HEK293 (cell line): ENCODE data around the gene MYO1D.

Experiments used
- CTCF ChIA-PET: fragments of 350-600 bp; formaldehyde crosslinking; extraction: SDS; loops from one replicate; lab custom pipeline; 2021; ENCODE audit warnings: antibody characterized with exemption; lab: Yijun Ruan, JAX
- POLR2A ChIA-PET: fragments of 300-600 bp; formaldehyde crosslinking; extraction: SDS; loops from one replicate; lab custom pipeline; 2020; ENCODE audit warnings: antibody characterized with exemption, inconsistent platforms; lab: Yijun Ruan, JAX
- H3K27ac ChIP-seq: fragments of 200-500 bp; sonication (Bioruptor generic); 2 replicates; pipeline ENCODE4 v1.5.1; 2014; ENCODE audit warnings: low read depth, low read length, control low read depth, inconsistent platforms; ENCODE audit errors: extremely low read depth
- H3K36me3 ChIP-seq, 2 experiments: fragments of 200-500 bp in 1 of 2; sonication (Bioruptor generic) in 1 of 2; 1 replicate in 1 of 2; 2 replicates in 1 of 2; pipeline ENCODE4 v1.5.1; 2014 to 2017; ENCODE audit warnings: inconsistent platforms in 2 of 2, low read length in 2 of 2; ENCODE audit not compliant: control insufficient read depth in 2 of 2, insufficient read depth in 1 of 2
- H3K4me1 ChIP-seq: fragments of 200-500 bp; sonication (Bioruptor generic); 2 replicates; pipeline ENCODE4 v1.5.1; 2014; ENCODE audit warnings: mild to moderate bottlenecking, low read length, inconsistent platforms; ENCODE audit not compliant: control insufficient read depth, insufficient read depth
- H3K4me3 ChIP-seq: 2 replicates; pipeline ENCODE4 v1.5.1; 2011; ENCODE audit warnings: low read depth, mild to moderate bottlenecking, control low read depth, low read length, moderate library complexity
- H3K9me3 ChIP-seq: fragments of 200-500 bp; sonication (Bioruptor generic); 2 replicates; pipeline ENCODE4 v1.5.1; 2014; ENCODE audit warnings: low read depth, low read length, inconsistent platforms; ENCODE audit not compliant: control insufficient read depth, insufficient read depth
- YY2 ChIP-seq: fragments of 450-650 bp; formaldehyde crosslinking; IDR thresholded peaks from 2 replicates; pipeline ENCODE4 v1.5.1; 2016; ENCODE audit warnings: missing biosample characterization, missing genetic modification characterization
- ZEB2 ChIP-seq: fragments of 450-650 bp; formaldehyde crosslinking; IDR thresholded peaks from 2 replicates; pipeline ENCODE4 v1.5.1; 2016; ENCODE audit warnings: missing biosample characterization, missing genetic modification characterization
- ZNF112 ChIP-seq: fragments of 450-650 bp; formaldehyde crosslinking; IDR thresholded peaks from 2 replicates; pipeline ENCODE4 v1.5.0; 2017; ENCODE audit warnings: missing biosample characterization, missing genetic modification characterization
- ZNF140 ChIP-seq: fragments of 450-650 bp; formaldehyde crosslinking; IDR thresholded peaks from 2 replicates; pipeline ENCODE4 v1.5.1; 2016; ENCODE audit warnings: missing biosample characterization, missing genetic modification characterization
- ZNF184 ChIP-seq: fragments of 450-650 bp; IDR thresholded peaks from 2 replicates; pipeline ENCODE4 v1.5.1; 2018; ENCODE audit warnings: missing biosample characterization, mild to moderate bottlenecking, missing genetic modification characterization
- ZNF19 ChIP-seq: fragments of 450-650 bp; formaldehyde crosslinking; IDR thresholded peaks from 2 replicates; pipeline ENCODE4; 2016; ENCODE audit warnings: missing biosample characterization, missing genetic modification characterization, low read depth
- ZNF223 ChIP-seq: fragments of 450-650 bp; formaldehyde crosslinking; IDR thresholded peaks from 2 replicates; pipeline ENCODE4 v1.5.1; 2016; ENCODE audit warnings: missing biosample characterization, missing genetic modification characterization
- ZNF292 ChIP-seq: fragments of 450-650 bp; formaldehyde crosslinking; IDR thresholded peaks from 2 replicates; pipeline ENCODE4 v1.5.1; 2016; ENCODE audit warnings: low read depth, missing biosample characterization, missing genetic modification characterization, borderline replicate concordance
- ZNF302 ChIP-seq: fragments of 450-650 bp; formaldehyde crosslinking; IDR thresholded peaks from 2 replicates; pipeline ENCODE4 v1.5.1; 2016; ENCODE audit warnings: missing biosample characterization, missing genetic modification characterization, low read depth
- ZNF324 ChIP-seq: fragments of 450-650 bp; formaldehyde crosslinking; IDR thresholded peaks from 2 replicates; pipeline ENCODE4 v1.5.1; 2016; ENCODE audit warnings: missing biosample characterization, missing genetic modification characterization
- ZNF426 ChIP-seq: fragments of 450-650 bp; formaldehyde crosslinking; IDR thresholded peaks from 2 replicates; pipeline ENCODE4 v1.5.1; 2017; ENCODE audit warnings: missing biosample characterization, missing genetic modification characterization, mild to moderate bottlenecking, inconsistent platforms, moderate library complexity
- ZNF433 ChIP-seq: fragments of 450-650 bp; formaldehyde crosslinking; IDR thresholded peaks from 2 replicates; pipeline ENCODE4 v1.5.1; 2016; ENCODE audit warnings: missing biosample characterization, missing genetic modification characterization, low read depth
- ZNF549 ChIP-seq: fragments of 450-650 bp; IDR thresholded peaks from 2 replicates; pipeline ENCODE4 v1.5.1; 2018; ENCODE audit warnings: missing biosample characterization, missing genetic modification characterization, mild to moderate bottlenecking, inconsistent platforms, moderate library complexity
- ZNF555 ChIP-seq: fragments of 450-650 bp; formaldehyde crosslinking; conservative IDR thresholded peaks from 2 replicates; pipeline ENCODE4 v1.5.1; 2017; ENCODE audit warnings: missing biosample characterization, mild to moderate bottlenecking, missing genetic modification characterization, inconsistent platforms
- ZNF561 ChIP-seq: fragments of 450-650 bp; IDR thresholded peaks from 2 replicates; pipeline ENCODE4 v1.5.1; 2018; ENCODE audit warnings: missing biosample characterization, missing genetic modification characterization, borderline replicate concordance
- ZNF571 ChIP-seq: fragments of 450-650 bp; formaldehyde crosslinking; IDR thresholded peaks from 2 replicates; pipeline ENCODE4 v1.5.0; 2017; ENCODE audit warnings: missing biosample characterization, missing genetic modification characterization
- ZNF585B ChIP-seq: fragments of 450-650 bp; formaldehyde crosslinking; IDR thresholded peaks from 2 replicates; pipeline ENCODE4 v1.5.1; 2016; ENCODE audit warnings: missing biosample characterization, missing genetic modification characterization
- ZNF670 ChIP-seq: fragments of 450-650 bp; formaldehyde crosslinking; IDR thresholded peaks from 2 replicates; pipeline ENCODE4 v1.5.1; 2016; ENCODE audit warnings: missing biosample characterization, missing genetic modification characterization, low read depth
- ZNF768 ChIP-seq: fragments of 450-650 bp; formaldehyde crosslinking; IDR thresholded peaks from 2 replicates; pipeline ENCODE4 v1.5.1; 2018; ENCODE audit warnings: missing biosample characterization, mild to moderate bottlenecking, missing genetic modification characterization
- TF ChIP-seq, protein P1 (sequence below): fragments of 450-650 bp; formaldehyde crosslinking; IDR thresholded peaks from 2 replicates; pipeline ENCODE4 v1.5.1; 2016; ENCODE audit warnings: missing biosample characterization, missing genetic modification characterization
- TF ChIP-seq, protein P2 (sequence below): fragments of 450-650 bp; formaldehyde crosslinking; conservative IDR thresholded peaks from 2 replicates; pipeline ENCODE4 v1.5.1; 2016; ENCODE audit warnings: low read depth, missing biosample characterization, missing genetic modification characterization
- TF ChIP-seq, protein P3 (sequence below): fragments of 450-650 bp; formaldehyde crosslinking; IDR thresholded peaks from 2 replicates; pipeline ENCODE4 v1.5.1; 2016; ENCODE audit warnings: missing biosample characterization, missing genetic modification characterization
- TF ChIP-seq, protein P4 (sequence below): fragments of 450-650 bp; formaldehyde crosslinking; IDR thresholded peaks from 2 replicates; pipeline ENCODE4 v1.5.1; 2016; ENCODE audit warnings: missing biosample characterization, missing genetic modification characterization, low read depth
- TF ChIP-seq, protein P5 (sequence below): fragments of 450-650 bp; formaldehyde crosslinking; IDR thresholded peaks from 2 replicates; pipeline ENCODE4 v1.5.1; 2016; ENCODE audit warnings: missing biosample characterization, missing genetic modification characterization, borderline replicate concordance

The MYO1D gene

DNA sequence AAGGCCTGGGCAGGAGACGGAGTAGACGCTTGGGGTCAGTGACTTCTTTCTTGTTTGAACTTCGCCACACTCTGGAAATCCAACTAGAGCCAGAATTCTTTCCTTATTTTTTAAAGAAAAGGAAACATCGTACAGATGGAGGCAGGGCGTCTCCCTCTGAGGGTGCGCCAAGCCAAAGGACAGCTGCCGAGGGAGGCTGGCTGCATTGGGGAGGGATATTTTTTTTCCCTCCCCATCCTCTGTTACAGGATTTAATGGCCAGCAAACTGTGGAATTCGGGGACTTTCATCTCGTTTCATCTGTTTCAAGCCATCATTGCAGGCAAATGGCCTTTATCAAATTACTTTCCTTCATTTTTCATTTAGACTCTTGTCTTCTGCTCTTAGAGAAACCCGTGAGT is 374.2 kb downstream of the MYO1D start:
- no peak for TF ChIP-seq ZNF140 (tag by site-specific recombination)
- TF ChIP-seq, protein P1, sequence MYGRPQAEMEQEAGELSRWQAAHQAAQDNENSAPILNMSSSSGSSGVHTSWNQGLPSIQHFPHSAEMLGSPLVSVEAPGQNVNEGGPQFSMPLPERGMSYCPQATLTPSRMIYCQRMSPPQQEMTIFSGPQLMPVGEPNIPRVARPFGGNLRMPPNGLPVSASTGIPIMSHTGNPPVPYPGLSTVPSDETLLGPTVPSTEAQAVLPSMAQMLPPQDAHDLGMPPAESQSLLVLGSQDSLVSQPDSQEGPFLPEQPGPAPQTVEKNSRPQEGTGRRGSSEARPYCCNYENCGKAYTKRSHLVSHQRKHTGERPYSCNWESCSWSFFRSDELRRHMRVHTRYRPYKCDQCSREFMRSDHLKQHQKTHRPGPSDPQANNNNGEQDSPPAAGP (tag by site-specific recombination) = no peak
- TF ChIP-seq, protein P2, sequence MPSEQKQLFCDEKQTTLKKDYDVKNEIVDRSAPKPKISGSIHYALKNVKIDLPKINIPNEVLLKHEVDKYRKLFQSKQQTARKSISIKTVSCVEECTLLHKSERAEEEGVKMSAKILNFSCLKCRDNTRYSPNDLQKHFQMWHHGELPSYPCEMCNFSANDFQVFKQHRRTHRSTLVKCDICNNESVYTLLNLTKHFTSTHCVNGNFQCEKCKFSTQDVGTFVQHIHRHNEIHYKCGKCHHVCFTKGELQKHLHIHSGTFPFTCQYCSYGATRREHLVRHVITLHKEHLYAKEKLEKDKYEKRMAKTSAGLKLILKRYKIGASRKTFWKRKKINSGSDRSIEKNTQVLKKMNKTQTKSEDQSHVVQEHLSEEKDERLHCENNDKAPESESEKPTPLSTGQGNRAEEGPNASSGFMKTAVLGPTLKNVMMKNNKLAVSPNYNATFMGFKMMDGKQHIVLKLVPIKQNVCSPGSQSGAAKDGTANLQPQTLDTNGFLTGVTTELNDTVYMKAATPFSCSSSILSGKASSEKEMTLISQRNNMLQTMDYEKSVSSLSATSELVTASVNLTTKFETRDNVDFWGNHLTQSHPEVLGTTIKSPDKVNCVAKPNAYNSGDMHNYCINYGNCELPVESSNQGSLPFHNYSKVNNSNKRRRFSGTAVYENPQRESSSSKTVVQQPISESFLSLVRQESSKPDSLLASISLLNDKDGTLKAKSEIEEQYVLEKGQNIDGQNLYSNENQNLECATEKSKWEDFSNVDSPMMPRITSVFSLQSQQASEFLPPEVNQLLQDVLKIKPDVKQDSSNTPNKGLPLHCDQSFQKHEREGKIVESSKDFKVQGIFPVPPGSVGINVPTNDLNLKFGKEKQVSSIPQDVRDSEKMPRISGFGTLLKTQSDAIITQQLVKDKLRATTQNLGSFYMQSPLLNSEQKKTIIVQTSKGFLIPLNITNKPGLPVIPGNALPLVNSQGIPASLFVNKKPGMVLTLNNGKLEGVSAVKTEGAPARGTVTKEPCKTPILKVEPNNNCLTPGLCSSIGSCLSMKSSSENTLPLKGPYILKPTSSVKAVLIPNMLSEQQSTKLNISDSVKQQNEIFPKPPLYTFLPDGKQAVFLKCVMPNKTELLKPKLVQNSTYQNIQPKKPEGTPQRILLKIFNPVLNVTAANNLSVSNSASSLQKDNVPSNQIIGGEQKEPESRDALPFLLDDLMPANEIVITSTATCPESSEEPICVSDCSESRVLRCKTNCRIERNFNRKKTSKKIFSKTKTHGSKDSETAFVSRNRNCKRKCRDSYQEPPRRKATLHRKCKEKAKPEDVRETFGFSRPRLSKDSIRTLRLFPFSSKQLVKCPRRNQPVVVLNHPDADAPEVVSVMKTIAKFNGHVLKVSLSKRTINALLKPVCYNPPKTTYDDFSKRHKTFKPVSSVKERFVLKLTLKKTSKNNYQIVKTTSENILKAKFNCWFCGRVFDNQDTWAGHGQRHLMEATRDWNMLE (tag by site-specific recombination) = no peak
- TF ChIP-seq ZNF184 (tag by site-specific recombination) = no peak
- no peak for TF ChIP-seq ZNF670 (tag by site-specific recombination)
- no peak for TF ChIP-seq YY2 (tag by site-specific recombination)
- TF ChIP-seq ZNF571 (tag by site-specific recombination) = no peak
- TF ChIP-seq ZNF112 = no peak
- no peak for TF ChIP-seq ZNF302 (tag by site-specific recombination)
- TF ChIP-seq, protein P3, sequence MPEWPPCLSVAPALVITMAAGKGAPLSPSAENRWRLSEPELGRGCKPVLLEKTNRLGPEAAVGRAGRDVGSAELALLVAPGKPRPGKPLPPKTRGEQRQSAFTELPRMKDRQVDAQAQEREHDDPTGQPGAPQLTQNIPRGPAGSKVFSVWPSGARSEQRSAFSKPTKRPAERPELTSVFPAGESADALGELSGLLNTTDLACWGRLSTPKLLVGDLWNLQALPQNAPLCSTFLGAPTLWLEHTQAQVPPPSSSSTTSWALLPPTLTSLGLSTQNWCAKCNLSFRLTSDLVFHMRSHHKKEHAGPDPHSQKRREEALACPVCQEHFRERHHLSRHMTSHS (tag by site-specific recombination) = no peak
- no peak for TF ChIP-seq ZNF19 (tag by site-specific recombination)
- TF ChIP-seq ZNF555 (tag by site-specific recombination) = no peak
- no peak for TF ChIP-seq ZNF768 (tag by site-specific recombination)
- TF ChIP-seq ZNF223 (tag by site-specific recombination) = no peak
- TF ChIP-seq ZNF549 (tag by site-specific recombination) = no peak
- no peak for TF ChIP-seq ZNF292 (tag by site-specific recombination)
- TF ChIP-seq ZNF561 (tag by site-specific recombination) = no peak
- no peak for TF ChIP-seq ZNF426
- TF ChIP-seq ZNF585B (tag by site-specific recombination) = no peak
- TF ChIP-seq, all 188 proteins: peak for 0
- POLR2A ChIA-PET = no interaction called here
- CTCF ChIA-PET = no interaction called here
- Histone ChIP-seq H3K4me3 (no peak overlapping the region), H3K4me1 (peaks cover 5% of the 10 kb centered on the region; the same call in 1 of the 2 replicates), H3K9me3 (no peaks in the 10 kb centered on the region), H3K27ac (no peak overlapping the region), H3K36me3 (no peaks in the 10 kb centered on the region)

DNA sequence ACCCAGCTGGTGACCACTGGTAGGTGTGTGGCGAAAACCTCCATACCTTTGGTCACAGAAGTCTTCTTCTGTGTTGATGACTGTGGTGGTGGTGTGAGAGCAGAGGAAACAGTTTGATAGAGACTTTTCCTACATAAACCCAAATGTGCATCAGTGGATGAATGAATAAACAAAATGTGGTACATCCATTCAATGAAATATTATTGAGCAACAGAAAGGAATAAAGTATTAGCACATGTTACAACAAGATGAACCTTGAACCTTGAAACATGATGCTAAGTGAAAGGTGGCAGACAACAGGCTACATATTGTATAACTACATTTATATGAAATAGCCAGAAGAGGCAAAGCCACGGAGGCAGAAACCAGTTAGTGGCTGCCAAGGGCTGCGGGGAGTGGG is 374.9 kb downstream of the MYO1D start:
- ChIA-PET CTCF (no interaction called here), POLR2A (no interaction called here)
- H3K36me3 ChIP-seq = no peaks in the 10 kb centered on the region
- no peak overlapping the region for H3K4me3 ChIP-seq
- H3K4me1 ChIP-seq = peaks cover 5% of the 10 kb centered on the region; the same call in 1 of the 2 replicates
- no peaks in the 10 kb centered on the region for H3K9me3 ChIP-seq
- H3K27ac ChIP-seq = no peak overlapping the region
- TF ChIP-seq ZNF433 = no peak
- TF ChIP-seq, protein P4, sequence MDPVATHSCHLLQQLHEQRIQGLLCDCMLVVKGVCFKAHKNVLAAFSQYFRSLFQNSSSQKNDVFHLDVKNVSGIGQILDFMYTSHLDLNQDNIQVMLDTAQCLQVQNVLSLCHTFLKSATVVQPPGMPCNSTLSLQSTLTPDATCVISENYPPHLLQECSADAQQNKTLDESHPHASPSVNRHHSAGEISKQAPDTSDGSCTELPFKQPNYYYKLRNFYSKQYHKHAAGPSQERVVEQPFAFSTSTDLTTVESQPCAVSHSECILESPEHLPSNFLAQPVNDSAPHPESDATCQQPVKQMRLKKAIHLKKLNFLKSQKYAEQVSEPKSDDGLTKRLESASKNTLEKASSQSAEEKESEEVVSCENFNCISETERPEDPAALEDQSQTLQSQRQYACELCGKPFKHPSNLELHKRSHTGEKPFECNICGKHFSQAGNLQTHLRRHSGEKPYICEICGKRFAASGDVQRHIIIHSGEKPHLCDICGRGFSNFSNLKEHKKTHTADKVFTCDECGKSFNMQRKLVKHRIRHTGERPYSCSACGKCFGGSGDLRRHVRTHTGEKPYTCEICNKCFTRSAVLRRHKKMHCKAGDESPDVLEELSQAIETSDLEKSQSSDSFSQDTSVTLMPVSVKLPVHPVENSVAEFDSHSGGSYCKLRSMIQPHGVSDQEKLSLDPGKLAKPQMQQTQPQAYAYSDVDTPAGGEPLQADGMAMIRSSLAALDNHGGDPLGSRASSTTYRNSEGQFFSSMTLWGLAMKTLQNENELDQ (tag by site-specific recombination) = no peak
- no peak for TF ChIP-seq ZEB2 (tag by site-specific recombination)
- TF ChIP-seq, protein P5, sequence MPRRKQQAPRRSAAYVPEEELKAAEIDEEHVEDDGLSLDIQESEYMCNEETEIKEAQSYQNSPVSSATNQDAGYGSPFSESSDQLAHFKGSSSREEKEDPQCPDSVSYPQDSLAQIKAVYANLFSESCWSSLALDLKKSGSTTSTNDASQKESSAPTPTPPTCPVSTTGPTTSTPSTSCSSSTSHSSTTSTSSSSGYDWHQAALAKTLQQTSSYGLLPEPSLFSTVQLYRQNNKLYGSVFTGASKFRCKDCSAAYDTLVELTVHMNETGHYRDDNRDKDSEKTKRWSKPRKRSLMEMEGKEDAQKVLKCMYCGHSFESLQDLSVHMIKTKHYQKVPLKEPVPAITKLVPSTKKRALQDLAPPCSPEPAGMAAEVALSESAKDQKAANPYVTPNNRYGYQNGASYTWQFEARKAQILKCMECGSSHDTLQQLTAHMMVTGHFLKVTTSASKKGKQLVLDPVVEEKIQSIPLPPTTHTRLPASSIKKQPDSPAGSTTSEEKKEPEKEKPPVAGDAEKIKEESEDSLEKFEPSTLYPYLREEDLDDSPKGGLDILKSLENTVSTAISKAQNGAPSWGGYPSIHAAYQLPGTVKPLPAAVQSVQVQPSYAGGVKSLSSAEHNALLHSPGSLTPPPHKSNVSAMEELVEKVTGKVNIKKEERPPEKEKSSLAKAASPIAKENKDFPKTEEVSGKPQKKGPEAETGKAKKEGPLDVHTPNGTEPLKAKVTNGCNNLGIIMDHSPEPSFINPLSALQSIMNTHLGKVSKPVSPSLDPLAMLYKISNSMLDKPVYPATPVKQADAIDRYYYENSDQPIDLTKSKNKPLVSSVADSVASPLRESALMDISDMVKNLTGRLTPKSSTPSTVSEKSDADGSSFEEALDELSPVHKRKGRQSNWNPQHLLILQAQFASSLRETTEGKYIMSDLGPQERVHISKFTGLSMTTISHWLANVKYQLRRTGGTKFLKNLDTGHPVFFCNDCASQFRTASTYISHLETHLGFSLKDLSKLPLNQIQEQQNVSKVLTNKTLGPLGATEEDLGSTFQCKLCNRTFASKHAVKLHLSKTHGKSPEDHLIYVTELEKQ (tag by site-specific recombination) = no peak
- no peak for TF ChIP-seq ZNF324
